NCI-H2196 treated with DMSO at 0.1 percent for 48 hours (cell line): ENCODE data around the gene FMR1NB.

Source experiments
- DNase-seq: peaks from one replicate; lab custom pipeline; 2025; ENCODE audit not compliant: unreplicated experiment; lab: John Stamatoyannopoulos, UW

Gene FMR1NB

DNA sequence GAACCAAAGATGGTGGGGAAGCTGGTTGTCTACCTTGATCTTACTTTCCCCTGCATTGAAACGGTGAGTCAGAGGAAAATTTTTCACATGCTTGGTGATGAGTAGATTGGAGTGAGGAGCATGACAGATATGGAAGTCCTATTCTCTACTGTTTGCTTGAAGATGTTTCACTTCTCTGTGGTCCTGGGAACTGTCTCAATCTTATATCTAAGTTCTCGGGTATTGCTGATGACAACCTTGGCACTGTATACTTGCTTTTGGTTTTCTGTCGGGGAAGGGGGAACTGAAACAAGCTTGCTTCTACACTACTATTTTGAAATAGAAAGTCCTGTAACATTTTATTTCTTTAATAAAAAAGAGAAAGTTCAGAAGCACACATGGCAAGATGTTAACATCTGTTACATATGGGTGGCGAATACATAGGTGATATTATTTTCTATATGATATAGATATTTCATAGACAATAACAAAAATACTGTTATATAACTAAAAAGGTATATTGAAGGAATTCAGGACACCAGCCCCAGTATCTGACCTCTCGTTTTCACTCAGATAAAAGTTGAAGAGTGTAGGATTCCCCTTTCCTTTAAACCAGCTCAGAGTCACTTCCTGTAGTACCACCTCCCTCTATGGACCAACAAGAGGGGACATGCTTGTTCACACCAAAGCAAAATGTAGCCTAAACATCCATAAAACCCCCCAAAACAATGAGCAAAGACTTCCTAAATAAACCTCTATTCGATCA, 88.8 kb downstream of the FMR1NB start:
- DNase-seq = no peak

DNA sequence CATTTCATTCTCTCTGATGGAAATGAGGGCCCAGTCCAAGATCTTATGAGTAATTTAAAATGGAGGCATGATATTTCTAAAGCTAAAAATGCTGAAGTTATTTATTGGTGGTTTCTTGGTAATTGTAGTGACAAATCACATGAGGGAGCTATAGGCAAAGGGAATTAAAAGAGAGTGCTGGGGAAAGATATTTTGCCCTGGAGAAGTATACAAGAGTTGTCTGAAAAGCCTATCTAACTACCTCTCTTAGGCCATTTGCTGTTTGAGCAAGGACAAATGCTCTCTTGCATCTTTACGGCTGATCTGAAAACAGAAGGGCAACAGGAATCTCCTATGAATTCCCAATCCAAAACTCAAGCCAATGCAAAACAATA, 89.4 kb downstream of the FMR1NB start:
- no peak for DNase-seq
